HEK293T (cell line): ENCODE measurements around the gene NOL11.

Source experiments
- ELF4 ChIP-seq: fragments of 450-650 bp; IDR thresholded peaks from 2 replicates; pipeline ENCODE4 v1.6.1; 2017; ENCODE audit warnings: antibody characterized with exemption
- FOXA1 ChIP-seq: fragments of 450-650 bp; IDR thresholded peaks from 2 replicates; pipeline ENCODE4 v1.6.1; 2016; ENCODE audit warnings: mild to moderate bottlenecking
- L3MBTL2 ChIP-seq: fragments of 450-650 bp; conservative IDR thresholded peaks from 2 replicates; pipeline ENCODE4 v1.6.1; 2016; ENCODE audit warnings: mild to moderate bottlenecking
- SUZ12 ChIP-seq: fragments of 450-650 bp; IDR thresholded peaks from 2 replicates; pipeline ENCODE4 v1.6.1; 2016; ENCODE audit warnings: mild to moderate bottlenecking
- ZNF384 ChIP-seq: fragments of 450-650 bp; IDR thresholded peaks from 2 replicates; pipeline ENCODE4 v1.6.1; 2016

DNA sequence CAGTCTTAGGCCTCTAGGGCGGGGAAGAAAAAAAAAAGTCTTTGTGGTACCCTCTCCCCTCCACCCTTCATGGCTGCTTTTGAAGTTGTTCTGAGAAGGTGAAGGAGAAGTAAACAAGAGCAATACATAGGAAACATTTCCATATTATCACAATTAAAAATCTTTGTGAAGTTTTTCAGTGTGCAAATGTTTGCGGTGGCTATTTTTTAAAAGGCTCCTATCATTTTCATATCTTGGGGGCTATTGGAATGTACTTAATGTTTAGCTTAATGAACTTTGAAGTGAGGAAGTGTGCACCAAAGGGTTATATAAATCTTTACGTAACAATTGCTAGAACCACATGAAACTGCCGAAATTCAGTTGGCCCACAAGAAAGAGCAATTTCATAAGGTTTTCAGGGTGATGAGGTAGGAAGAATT lies 7.6 kb downstream of the NOL11 start:
- TF ChIP-seq FOXA1 (no peak), L3MBTL2 (no peak), ELF4 (no peak), ZNF384 (no peak), SUZ12 (no peak)
